CD14-positive monocyte (primary cell): ENCODE measurements around the gene CAMK1D. TPM values are rescaled to one million over a fixed set of nuclear protein-coding genes. Genes with fewer than 3 reads are reported as not detected.

ENCODE experiments used
- DNase-seq, 3 donors: peaks; one replicate each; pipeline ENCODE4 v3.0.0-alpha.2; 2011 to 2022
- H2AFZ ChIP-seq: 2 replicates; pipeline ENCODE4 v1.6.0; 2012; ENCODE audit warnings: mild to moderate bottlenecking, low read depth, low read length, inconsistent platforms; ENCODE audit not compliant: insufficient read depth, poor library complexity, severe bottlenecking
- H3K27ac ChIP-seq, 2 donors: 1 replicate in 1 of 2; 2 replicates in 1 of 2; pipeline ENCODE4 v1.5.1; 2012 to 2013; ENCODE audit warnings: low read length in 2 of 2, control low read depth in 1 of 2, inconsistent platforms in 1 of 2, low read depth in 1 of 2, mild to moderate bottlenecking in 1 of 2
- H3K27me3 ChIP-seq, 2 donors: one replicate each; pipeline versions ENCODE4 v1.6.0 to v1.6.1; 2011 to 2013; ENCODE audit warnings: low read length in 2 of 2; ENCODE audit not compliant: control insufficient read depth in 2 of 2, insufficient read depth in 2 of 2
- H3K36me3 ChIP-seq, 2 donors: replicated peaks in 1 of 2; 1 replicate in 1 of 2; 2 replicates in 1 of 2; pipeline versions ENCODE4 v1.5.1 to v1.6.1; 2012 to 2013; ENCODE audit warnings: low read length in 2 of 2, control low read depth in 1 of 2, inconsistent platforms in 1 of 2, mild to moderate bottlenecking in 1 of 2; ENCODE audit not compliant: insufficient read depth in 2 of 2, control insufficient read depth in 1 of 2
- H3K4me1 ChIP-seq, 2 donors: 1 replicate in 1 of 2; 2 replicates in 1 of 2; pipeline versions ENCODE4 v1.5.1 to v1.6.1; 2012 to 2013; ENCODE audit warnings: low read length in 2 of 2, control low read depth in 1 of 2, inconsistent platforms in 1 of 2, mild to moderate bottlenecking in 1 of 2, moderate library complexity in 1 of 2; ENCODE audit not compliant: insufficient read depth in 2 of 2, control insufficient read depth in 1 of 2
- H3K4me2 ChIP-seq: replicated peaks from 2 replicates; pipeline ENCODE3; 2012; ENCODE audit warnings: low read length, moderate library complexity, mild to moderate bottlenecking; ENCODE audit not compliant: poor library complexity, severe bottlenecking; ENCODE audit errors: extremely low read depth
- H3K4me3 ChIP-seq, 3 experiments: fragments of 200-600 bp in 1 of 3; sonication (generic) in 1 of 3; replicated peaks in 1 of 3; 1 replicate in 2 of 3; 2 replicates in 1 of 3; pipeline ENCODE4 v1.5.1; 2011 to 2013; ENCODE audit warnings: low read length in 3 of 3, mild to moderate bottlenecking in 3 of 3, control low read depth in 2 of 3, low read depth in 2 of 3, inconsistent platforms in 1 of 3, moderate library complexity in 1 of 3
- H3K79me2 ChIP-seq: 2 replicates; pipeline ENCODE4 v1.6.0; 2012; ENCODE audit warnings: mild to moderate bottlenecking, control low read depth, inconsistent platforms, low read length, moderate library complexity; ENCODE audit not compliant: insufficient read depth
- H3K9ac ChIP-seq: 2 replicates; pipeline ENCODE4 v1.6.0; 2017; ENCODE audit warnings: low read length, mild to moderate bottlenecking; ENCODE audit not compliant: insufficient read depth, poor library complexity, severe bottlenecking
- H3K9me3 ChIP-seq, 2 donors: replicated peaks in 1 of 2; 1 replicate in 1 of 2; 2 replicates in 1 of 2; pipeline versions ENCODE4 v1.5.1 to v1.6.1; 2012 to 2013; ENCODE audit warnings: low read length in 2 of 2, control low read depth in 1 of 2; ENCODE audit not compliant: control insufficient read depth in 1 of 2, insufficient read depth in 1 of 2
- H4K20me1 ChIP-seq: 2 replicates; pipeline ENCODE4 v1.6.0; 2012; ENCODE audit warnings: mild to moderate bottlenecking, low read length, control low read depth, moderate library complexity; ENCODE audit not compliant: insufficient read depth
- H3K27ac Mint-ChIP-seq, 7 donors: one replicate each; pipeline ENCODE4 v1.8.0; 2020; ENCODE audit warnings: mild to moderate bottlenecking in 7 of 7, mixed read lengths in 7 of 7, moderate library complexity in 6 of 7, inconsistent platforms in 2 of 7
- H3K27me3 Mint-ChIP-seq, 3 donors: one replicate each; pipeline ENCODE4 v1.8.0; 2021 to 2022; ENCODE audit warnings: low read depth in 3 of 3, mild to moderate bottlenecking in 3 of 3, mixed read lengths in 3 of 3, moderate library complexity in 3 of 3, inconsistent platforms in 1 of 3
- H3K36me3 Mint-ChIP-seq, 2 donors: one replicate each; pipeline ENCODE4 v1.8.0; 2020; ENCODE audit warnings: mixed read lengths in 2 of 2, inconsistent platforms in 1 of 2, mild to moderate bottlenecking in 1 of 2
- H3K4me1 Mint-ChIP-seq: one replicate; pipeline ENCODE4 v1.8.0; 2020; ENCODE audit warnings: mild to moderate bottlenecking, mixed read lengths
- H3K4me3 Mint-ChIP-seq, 2 donors: one replicate each; pipeline ENCODE4 v1.8.0; 2020; ENCODE audit warnings: mild to moderate bottlenecking in 2 of 2, mixed read lengths in 2 of 2, moderate library complexity in 1 of 2
- H3K9me3 Mint-ChIP-seq, 7 donors: one replicate each; pipeline ENCODE4 v1.8.0; 2020 to 2022; ENCODE audit warnings: mixed read lengths in 7 of 7, mild to moderate bottlenecking in 6 of 7, moderate library complexity in 6 of 7, inconsistent platforms in 2 of 7
- CTCF ChIP-seq: fragments of 200-600 bp; IDR thresholded peaks from one replicate; pipeline ENCODE4 v1.8.0; 2022; ENCODE audit warnings: antibody characterized with exemption, mild to moderate bottlenecking
- WGBS: methylation state at CpG from one replicate; pipeline ENCODE4 v1.1.5; 2013; ENCODE audit warnings: missing lambda C conversion rate; ENCODE audit not compliant: insufficient coverage; 5-methylcytosine and 5-hydroxymethylcytosine counted together
- intact Hi-C, 2 donors: fragments of 100-400 bp; cut with micrococcal nuclease; formaldehyde crosslinking; loops; one replicate each; pipeline versions ENCODE4 v1.15.0 to v1.15.1; 2023
- polyA plus RNA-seq, 3 donors: library from polyadenylated mRNA; depleted of rRNA in 1 of 3; unstranded in 2 of 3; stranded (reverse) in 1 of 3; fragments of 300-500 nt in 2 of 3; fragments of >200 nt in 1 of 3; fragmentation: Illumina TruSeq in 2 of 3; gene quantifications; 1 replicate in 2 of 3; 2 replicates in 1 of 3; pipeline ENCODE4 v1.2.3, GENCODE V29; 2012 to 2021

CAMK1D gene
- polyA plus RNA-seq, 3 donors: 6.7 to 11.8 (median 7.1) TPM

GRCh38 chr10:12790270-12790669 is 440.9 kb downstream of the CAMK1D start:
- Mint-ChIP-seq H3K36me3 (peaks cover 2 to 4% of the 10 kb centered on the region in 2 donors), H3K4me3 (no peak overlapping the region), H3K4me1 (no peaks in the 10 kb centered on the region), H3K27ac (no peak overlapping the region), H3K9me3 (peaks cover 2 to 9% (median 4%) of the 10 kb centered on the region in 7 donors), H3K27me3 (peaks cover 0 to 6% (median 2%) of the 10 kb centered on the region in 3 donors)
- H3K79me2 ChIP-seq: no peaks in the 10 kb centered on the region
- intact Hi-C loops: no loop called here
- H3K27ac ChIP-seq: no peak overlapping the region
- H3K36me3 ChIP-seq: no peaks in the 10 kb centered on the region
- no peak for TF ChIP-seq CTCF
- no peak overlapping the region for H3K9ac ChIP-seq
- DNase-seq: no peak
- peaks cover 0 to 2% of the 10 kb centered on the region in 2 donors for H3K9me3 ChIP-seq
- H3K4me3 ChIP-seq: no peak overlapping the region
- H3K27me3 ChIP-seq: no peaks in the 10 kb centered on the region
- H2AFZ ChIP-seq: no peak overlapping the region
- H3K4me2 ChIP-seq: no peak overlapping the region
- no peaks in the 10 kb centered on the region for H3K4me1 ChIP-seq
- no CpG with 5 or more reads among the region's 3 CpGs for WGBS
- no peaks in the 10 kb centered on the region for H4K20me1 ChIP-seq

- intact Hi-C loops: no loop called here
- Mint-ChIP-seq H3K27me3 (peaks cover 0 to 3% (median 2%) of the 10 kb centered on the region in 3 donors), H3K36me3 (peaks cover 2 to 4% of the 10 kb centered on the region in 2 donors), H3K4me1 (no peaks in the 10 kb centered on the region), H3K4me3 (no peak overlapping the region), H3K27ac (no peak overlapping the region), H3K9me3 (peaks cover 2 to 9% (median 4%) of the 10 kb centered on the region in 7 donors)
- DNase-seq: no peak
- H3K27me3 ChIP-seq: no peaks in the 10 kb centered on the region
- H2AFZ ChIP-seq: no peak overlapping the region
- no peaks in the 10 kb centered on the region for H3K79me2 ChIP-seq
- H4K20me1 ChIP-seq: no peaks in the 10 kb centered on the region
- no peak overlapping the region for H3K4me2 ChIP-seq
- no peak overlapping the region for H3K27ac ChIP-seq
- no peaks in the 10 kb centered on the region for H3K4me1 ChIP-seq
- no peak overlapping the region for H3K4me3 ChIP-seq
- H3K9me3 ChIP-seq: peaks cover 0 to 2% of the 10 kb centered on the region in 2 donors
- 100% methylated on average over 1 of the region's 1 CpG for WGBS
- no peaks in the 10 kb centered on the region for H3K36me3 ChIP-seq
- no peak for TF ChIP-seq CTCF
- no peak overlapping the region for H3K9ac ChIP-seq
These were observed 442.4 kb downstream of the CAMK1D start for GRCh38 chr10:12791728-12792127.
